Endothelial cell of umbilical vein (primary cell): ENCODE measurements around the gene SEMA4D. TPM values are rescaled to one million over a fixed set of nuclear protein-coding genes. Genes with fewer than 3 reads are reported as not detected.

Experiments
- BruUV-seq: library from RNA; stranded (reverse); fragments of 400-500 nt; replicated peaks from 2 replicates; lab custom pipeline; 2021; lab: Mats Ljungman, UMichigan
- CTCF ChIA-PET: fragments of 300-600, 350-600 bp; sonication (Branson Sonifier 250); formaldehyde crosslinking; loops from one replicate; lab custom pipeline; 2021; ENCODE audit warnings: antibody characterized with exemption, inconsistent platforms; lab: Charles Lee
- POLR2A ChIA-PET: fragments of 300-600, 350-600 bp; sonication (Branson Sonifier 250); formaldehyde crosslinking; loops from one replicate; lab custom pipeline; 2021; ENCODE audit warnings: antibody characterized with exemption, inconsistent platforms; lab: Charles Lee
- DNase-seq: peaks from one replicate; pipeline ENCODE4 v3.0.0-alpha.2; 2011; ENCODE audit warnings: low read depth, low spot score
- FAIRE-seq: peaks from 2 replicates; lab custom pipeline; 2011; peaks lifted over from hg19 to GRCh38; lab: Jason Lieb, UNC
- H2AFZ ChIP-seq: 2 replicates; pipeline ENCODE4 v1.6.0; 2012; ENCODE audit warnings: low read depth, low read length, control low read depth, inconsistent platforms
- H3K27ac ChIP-seq: 2 replicates; pipeline ENCODE4 v1.5.1; 2011; ENCODE audit warnings: low read depth, mild to moderate bottlenecking, control low read depth, low read length, moderate library complexity; ENCODE audit not compliant: insufficient read depth
- H3K27me3 ChIP-seq, 2 experiments: 2 replicates each; pipeline versions ENCODE4 v1.6.0 to v1.6.1; 2011; ENCODE audit warnings: low read length in 2 of 2, mixed read lengths in 1 of 2; ENCODE audit not compliant: control insufficient read depth in 2 of 2, insufficient read depth in 2 of 2
- H3K36me3 ChIP-seq, 2 experiments: 2 replicates in 1 of 2; 3 replicates in 1 of 2; pipeline ENCODE4 v1.5.1; 2011; ENCODE audit warnings: low read length in 2 of 2, mild to moderate bottlenecking in 1 of 2, moderate library complexity in 1 of 2; ENCODE audit not compliant: control insufficient read depth in 2 of 2, insufficient read depth in 2 of 2; ENCODE audit errors: extremely low read depth in 1 of 2
- H3K4me1 ChIP-seq: 3 replicates; pipeline ENCODE4 v1.5.1; 2011; ENCODE audit warnings: mild to moderate bottlenecking, low read length; ENCODE audit not compliant: control insufficient read depth, insufficient read depth; ENCODE audit errors: extremely low read depth
- H3K4me2 ChIP-seq: 2 replicates; pipeline ENCODE4 v1.6.1; 2011; ENCODE audit warnings: low read length, control low read depth, mixed read lengths; ENCODE audit not compliant: insufficient read depth
- H3K4me3 ChIP-seq, 3 experiments: fragments of 200-600 bp in 1 of 3; sonication (generic), shearing (Covaris generic) in 1 of 3; replicated peaks in 1 of 3; 2 replicates each; pipeline ENCODE4 v1.5.1; 2011 to 2016; ENCODE audit warnings: control low read depth in 3 of 3, low read length in 3 of 3, mild to moderate bottlenecking in 2 of 3, inconsistent platforms in 1 of 3, low read depth in 1 of 3, moderate library complexity in 1 of 3; ENCODE audit not compliant: insufficient read depth in 1 of 3
- H3K79me2 ChIP-seq: 2 replicates; pipeline ENCODE4 v1.6.0; 2012; ENCODE audit warnings: low read length, inconsistent platforms; ENCODE audit not compliant: control insufficient read depth, insufficient read depth
- H3K9ac ChIP-seq: replicated peaks from 2 replicates; pipeline ENCODE3; 2011; ENCODE audit warnings: low read length, control low read depth; ENCODE audit not compliant: insufficient read depth; ENCODE audit errors: extremely low read depth
- H3K9me1 ChIP-seq: replicated peaks from 3 replicates; pipeline ENCODE4 v1.6.0; 2011; ENCODE audit warnings: mild to moderate bottlenecking, low read length; ENCODE audit not compliant: control insufficient read depth, insufficient read depth; ENCODE audit errors: extremely low read depth
- H3K9me3 ChIP-seq: replicated peaks from 2 replicates; pipeline ENCODE4 v1.5.1; 2012; ENCODE audit warnings: low read length, inconsistent platforms; ENCODE audit not compliant: control insufficient read depth, insufficient read depth
- H4K20me1 ChIP-seq: replicated peaks from 2 replicates; pipeline ENCODE3; 2011; ENCODE audit warnings: mild to moderate bottlenecking, low read length; ENCODE audit not compliant: control insufficient read depth, insufficient read depth; ENCODE audit errors: extremely low read depth
- EZH2 ChIP-seq: IDR thresholded peaks from 2 replicates; pipeline ENCODE4 v1.6.1; 2012; ENCODE audit warnings: borderline replicate concordance, low read depth, mild to moderate bottlenecking, moderate library complexity, low read length, inconsistent platforms; ENCODE audit not compliant: severe bottlenecking
- FOS ChIP-seq: IDR thresholded peaks from 2 replicates; pipeline ENCODE4 v1.6.1; 2011; ENCODE audit warnings: mild to moderate bottlenecking, low read length, moderate library complexity, borderline replicate concordance; ENCODE audit not compliant: insufficient read depth
- GATA2 ChIP-seq: IDR thresholded peaks from 2 replicates; pipeline ENCODE4 v1.7.0; 2011; ENCODE audit warnings: low read depth, mild to moderate bottlenecking, moderate library complexity, mixed read lengths, low read length; ENCODE audit not compliant: insufficient read length, insufficient read depth
- JUN ChIP-seq: IDR thresholded peaks from 2 replicates; pipeline ENCODE4 v1.6.1; 2011; ENCODE audit warnings: borderline replicate concordance, low read depth; ENCODE audit not compliant: insufficient read length, insufficient read depth
- MYC ChIP-seq: IDR thresholded peaks from one replicate; pipeline ENCODE4 v1.6.1; 2011; ENCODE audit warnings: mild to moderate bottlenecking, low read depth, low read length
- POLR2A ChIP-seq: IDR thresholded peaks from 2 replicates; pipeline ENCODE4 v1.6.1; 2012; ENCODE audit warnings: low read depth, mild to moderate bottlenecking, control low read depth, low read length
- POLR2AphosphoS5 ChIP-seq: IDR thresholded peaks from 2 replicates; pipeline ENCODE4 v1.6.1; 2012; ENCODE audit warnings: low read depth, mild to moderate bottlenecking, control low read depth, low read length, moderate library complexity; ENCODE audit not compliant: insufficient read depth
- dilution Hi-C: fragments of 300-500 bp; cut with MboI; formaldehyde crosslinking; loops from one replicate; pipeline ENCODE4 v1.15.0; 2019; ENCODE audit warnings: low sequenced_read_pairs; ENCODE audit not compliant: extremely low pct_ligation_motif_present
- intact Hi-C: fragments of 100-400 bp; cut with micrococcal nuclease; formaldehyde crosslinking; loops from one replicate; pipeline ENCODE4 v1.10.0; 2022
- polyA plus RNA-seq, 4 experiments: library from polyadenylated mRNA; depleted of rRNA in 3 of 4; stranded (reverse) in 3 of 4; unstranded in 1 of 4; fragments of >200 nt; gene quantifications; 2 replicates each; pipeline versions ENCODE4 v1.2.1 to v1.2.3, GENCODE V29; 2011 to 2012; ENCODE audit warnings: missing spikeins in 1 of 4
- total RNA-seq: library from RNA; stranded (reverse); gene quantifications from 2 replicates; pipeline ENCODE4 v1.2.3, GENCODE V29; 2021
- TF ChIP-seq, protein P1 (sequence below): IDR thresholded peaks from 2 replicates; pipeline ENCODE4 v1.6.1; 2011; ENCODE audit not compliant: insufficient read depth, insufficient read length
- TF ChIP-seq, protein P2 (sequence below), 2 donors: IDR thresholded peaks; 1 replicate in 1 of 2; 2 replicates in 1 of 2; pipeline ENCODE4 v1.5.1; 2011; ENCODE audit warnings: low read length in 2 of 2, mild to moderate bottlenecking in 2 of 2, moderate library complexity in 2 of 2, control low read depth in 1 of 2, inconsistent platforms in 1 of 2, low read depth in 1 of 2; ENCODE audit not compliant: insufficient read depth in 1 of 2; ENCODE audit errors: extremely low read depth in 1 of 2

SEMA4D gene
- total and polyA plus RNA-seq, 2 donors (not counting 3 experiments of a cell fraction or from before 2014, with no cell fraction given) = 3.9 to 15.7 TPM

DNA sequence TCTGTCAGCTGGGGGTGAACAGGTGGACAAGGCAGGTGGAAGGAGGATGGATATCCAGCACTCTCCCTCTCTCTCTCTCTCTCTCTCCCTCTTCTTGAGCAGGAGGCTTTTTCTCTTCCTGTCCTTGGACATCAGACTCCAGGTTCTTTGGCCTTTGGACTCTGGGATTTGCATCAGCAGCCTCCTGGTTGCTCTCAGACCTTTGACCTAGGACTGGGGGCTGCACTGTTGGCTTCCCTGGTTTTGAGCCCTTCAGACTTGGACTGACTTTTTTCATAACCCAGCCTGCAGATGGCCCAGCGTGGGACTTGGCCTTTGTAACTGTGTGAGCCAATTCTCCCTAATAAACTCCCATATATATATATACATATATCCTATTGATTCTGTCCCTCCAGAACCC lies 35.0 kb upstream of the SEMA4D start:
- H3K27me3 ChIP-seq = no peaks in the 10 kb centered on the region
- H3K27ac ChIP-seq = no peak overlapping the region
- ChIA-PET CTCF (interaction anchor here (1.1 kb wide), 1 partner anchor 16 kb away, joined by 3 read pairs; no protein-coding TSS in a partner anchor), POLR2A (no interaction called here)
- H4K20me1 ChIP-seq = no peaks in the 10 kb centered on the region
- FAIRE-seq (no peak), DNase-seq (no peak)
- H3K4me2 ChIP-seq = no peak overlapping the region
- H3K4me3 ChIP-seq = no peak overlapping the region
- no peaks in the 10 kb centered on the region for H3K9me3 ChIP-seq
- TF ChIP-seq JUN = no peak
- no peak for TF ChIP-seq POLR2A
- TF ChIP-seq POLR2AphosphoS5 = no peak
- TF ChIP-seq, protein P1, sequence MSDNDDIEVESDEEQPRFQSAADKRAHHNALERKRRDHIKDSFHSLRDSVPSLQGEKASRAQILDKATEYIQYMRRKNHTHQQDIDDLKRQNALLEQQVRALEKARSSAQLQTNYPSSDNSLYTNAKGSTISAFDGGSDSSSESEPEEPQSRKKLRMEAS = no peak
- TF ChIP-seq GATA2 = no peak
- TF ChIP-seq EZH2 = no peak
- TF ChIP-seq, protein P2, sequence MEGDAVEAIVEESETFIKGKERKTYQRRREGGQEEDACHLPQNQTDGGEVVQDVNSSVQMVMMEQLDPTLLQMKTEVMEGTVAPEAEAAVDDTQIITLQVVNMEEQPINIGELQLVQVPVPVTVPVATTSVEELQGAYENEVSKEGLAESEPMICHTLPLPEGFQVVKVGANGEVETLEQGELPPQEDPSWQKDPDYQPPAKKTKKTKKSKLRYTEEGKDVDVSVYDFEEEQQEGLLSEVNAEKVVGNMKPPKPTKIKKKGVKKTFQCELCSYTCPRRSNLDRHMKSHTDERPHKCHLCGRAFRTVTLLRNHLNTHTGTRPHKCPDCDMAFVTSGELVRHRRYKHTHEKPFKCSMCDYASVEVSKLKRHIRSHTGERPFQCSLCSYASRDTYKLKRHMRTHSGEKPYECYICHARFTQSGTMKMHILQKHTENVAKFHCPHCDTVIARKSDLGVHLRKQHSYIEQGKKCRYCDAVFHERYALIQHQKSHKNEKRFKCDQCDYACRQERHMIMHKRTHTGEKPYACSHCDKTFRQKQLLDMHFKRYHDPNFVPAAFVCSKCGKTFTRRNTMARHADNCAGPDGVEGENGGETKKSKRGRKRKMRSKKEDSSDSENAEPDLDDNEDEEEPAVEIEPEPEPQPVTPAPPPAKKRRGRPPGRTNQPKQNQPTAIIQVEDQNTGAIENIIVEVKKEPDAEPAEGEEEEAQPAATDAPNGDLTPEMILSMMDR (IDR thresholded peaks at IDR 0.05; ENCODE audit: extremely low read depth in 1 of 2, insufficient read depth in 1 of 2, low read depth in 1 of 2, low read length in 2 of 2) = no peak
- TF ChIP-seq FOS = no peak
- no peak for TF ChIP-seq MYC
- no TSS peak for BruUV-seq
- no peak overlapping the region for H2AFZ ChIP-seq
- intact Hi-C loops = no loop called here
- no peaks in the 10 kb centered on the region for H3K4me1 ChIP-seq
- H3K79me2 ChIP-seq = no peaks in the 10 kb centered on the region
- dilution Hi-C loops = no loop called here
- no peaks in the 10 kb centered on the region for H3K9me1 ChIP-seq
- H3K36me3 ChIP-seq = no peaks in the 10 kb centered on the region
- H3K9ac ChIP-seq = no peak overlapping the region
